ENCODE results near the gene ROR2. TPM values are rescaled to one million over a fixed set of nuclear protein-coding genes. Genes with fewer than 3 reads are reported as not detected.

ROR2 gene
- total RNA-seq, 1 donor from 2014 or later = 18.6 TPM

DNA sequence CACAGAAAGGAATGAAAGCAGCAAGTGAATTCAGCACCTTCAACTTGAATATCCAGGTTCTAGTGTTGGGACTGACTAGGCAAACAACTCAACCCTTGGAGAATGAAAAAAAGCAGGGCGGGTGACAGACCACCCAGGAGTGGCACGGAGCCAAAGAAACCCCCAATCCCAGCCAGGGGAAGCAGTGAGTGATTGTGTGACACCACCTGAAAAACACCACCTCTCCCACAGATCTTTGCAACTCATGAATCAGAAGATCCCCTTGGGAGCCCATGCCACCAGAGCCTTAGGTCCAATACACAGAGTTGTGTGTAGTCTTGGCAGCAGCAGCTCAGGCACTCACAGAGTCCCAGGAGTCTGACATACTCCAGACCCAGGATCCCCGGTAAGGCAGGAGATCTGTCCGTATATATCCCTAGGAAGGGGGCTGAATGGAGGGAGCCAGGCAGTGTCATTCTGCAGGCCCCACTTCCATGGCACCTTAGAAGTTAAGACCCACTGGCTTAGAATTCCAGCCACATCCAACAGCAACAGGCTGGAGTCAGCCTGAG is 22.1 kb upstream of the ROR2 start:
- H3K4me3 Mint-ChIP-seq (ENCODE audit: unreplicated experiment) = no peak overlapping the region
- peaks cover 7% of the 10 kb centered on the region for H3K27me3 Mint-ChIP-seq (ENCODE audit: low read depth)
- H3K9me3 Mint-ChIP-seq (ENCODE audit: low read depth) = no peaks in the 10 kb centered on the region
- TF ChIP-seq, protein P1, sequence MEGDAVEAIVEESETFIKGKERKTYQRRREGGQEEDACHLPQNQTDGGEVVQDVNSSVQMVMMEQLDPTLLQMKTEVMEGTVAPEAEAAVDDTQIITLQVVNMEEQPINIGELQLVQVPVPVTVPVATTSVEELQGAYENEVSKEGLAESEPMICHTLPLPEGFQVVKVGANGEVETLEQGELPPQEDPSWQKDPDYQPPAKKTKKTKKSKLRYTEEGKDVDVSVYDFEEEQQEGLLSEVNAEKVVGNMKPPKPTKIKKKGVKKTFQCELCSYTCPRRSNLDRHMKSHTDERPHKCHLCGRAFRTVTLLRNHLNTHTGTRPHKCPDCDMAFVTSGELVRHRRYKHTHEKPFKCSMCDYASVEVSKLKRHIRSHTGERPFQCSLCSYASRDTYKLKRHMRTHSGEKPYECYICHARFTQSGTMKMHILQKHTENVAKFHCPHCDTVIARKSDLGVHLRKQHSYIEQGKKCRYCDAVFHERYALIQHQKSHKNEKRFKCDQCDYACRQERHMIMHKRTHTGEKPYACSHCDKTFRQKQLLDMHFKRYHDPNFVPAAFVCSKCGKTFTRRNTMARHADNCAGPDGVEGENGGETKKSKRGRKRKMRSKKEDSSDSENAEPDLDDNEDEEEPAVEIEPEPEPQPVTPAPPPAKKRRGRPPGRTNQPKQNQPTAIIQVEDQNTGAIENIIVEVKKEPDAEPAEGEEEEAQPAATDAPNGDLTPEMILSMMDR (IDR thresholded peaks at IDR 0.05) = no peak
- no peak for DNase-seq (ENCODE audit: low spot score)
- H3K36me3 Mint-ChIP-seq (ENCODE audit: low read depth) = no peaks in the 10 kb centered on the region
- H3K27ac Mint-ChIP-seq (ENCODE audit: unreplicated experiment) = no peak overlapping the region
- H3K4me1 Mint-ChIP-seq (ENCODE audit: low read depth) = no peaks in the 10 kb centered on the region

DNA sequence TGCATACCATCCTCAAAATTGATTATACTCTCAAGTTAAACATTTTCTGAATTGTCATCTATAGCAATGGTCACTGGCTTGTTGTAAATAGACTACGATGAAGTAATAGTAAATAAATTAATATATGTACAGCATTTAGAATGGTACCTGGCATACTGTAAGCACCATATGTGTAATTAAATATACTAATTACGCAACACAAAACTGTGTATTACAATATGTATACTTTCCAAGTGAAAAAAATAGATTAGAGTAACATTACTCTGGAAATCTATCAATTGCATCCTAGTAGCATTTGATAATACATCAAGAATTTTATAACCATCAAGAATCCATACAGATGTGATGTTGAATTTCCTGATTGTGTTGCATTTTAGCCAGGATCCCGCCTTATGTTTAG is 17.2 kb upstream of the ROR2 start:
- Mint-ChIP-seq H3K27me3 (ENCODE audit: low read depth) (peaks cover 7% of the 10 kb centered on the region), H3K36me3 (ENCODE audit: low read depth) (no peaks in the 10 kb centered on the region), H3K4me1 (ENCODE audit: low read depth) (no peaks in the 10 kb centered on the region), H3K4me3 (ENCODE audit: unreplicated experiment) (no peak overlapping the region), H3K27ac (ENCODE audit: unreplicated experiment) (no peak overlapping the region), H3K9me3 (ENCODE audit: low read depth) (peaks cover 2% of the 10 kb centered on the region)
- DNase-seq (ENCODE audit: low spot score) = no peak
- TF ChIP-seq, protein P1 (IDR thresholded peaks at IDR 0.05) = no peak

DNA sequence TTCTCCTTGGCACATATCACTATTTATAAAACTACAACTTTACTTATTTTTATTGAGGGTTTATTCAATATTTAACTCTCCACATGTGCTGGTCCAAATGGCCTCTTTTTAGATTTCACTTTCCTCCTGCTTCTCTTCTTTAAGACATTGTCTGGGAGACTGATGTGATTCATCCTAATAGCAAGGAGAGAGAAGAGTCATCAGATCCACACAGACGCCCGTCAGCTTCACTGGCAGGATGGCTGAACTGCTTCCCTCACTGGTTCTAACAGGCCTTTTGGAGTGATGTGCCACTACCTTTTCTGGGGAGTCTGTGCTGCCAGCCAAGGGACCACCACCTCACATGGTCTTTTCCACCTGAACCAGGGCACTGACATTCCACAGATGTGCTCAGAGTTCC is 16.5 kb upstream of the ROR2 start:
- Mint-ChIP-seq H3K27ac (ENCODE audit: unreplicated experiment) (no peak overlapping the region), H3K4me3 (ENCODE audit: unreplicated experiment) (no peak overlapping the region), H3K36me3 (ENCODE audit: low read depth) (no peaks in the 10 kb centered on the region), H3K27me3 (ENCODE audit: low read depth) (peaks cover 7% of the 10 kb centered on the region), H3K9me3 (ENCODE audit: low read depth) (peaks cover 2% of the 10 kb centered on the region), H3K4me1 (ENCODE audit: low read depth) (no peaks in the 10 kb centered on the region)
- DNase-seq (ENCODE audit: low spot score) = no peak
- TF ChIP-seq, protein P1 (IDR thresholded peaks at IDR 0.05) = no peak

DNA sequence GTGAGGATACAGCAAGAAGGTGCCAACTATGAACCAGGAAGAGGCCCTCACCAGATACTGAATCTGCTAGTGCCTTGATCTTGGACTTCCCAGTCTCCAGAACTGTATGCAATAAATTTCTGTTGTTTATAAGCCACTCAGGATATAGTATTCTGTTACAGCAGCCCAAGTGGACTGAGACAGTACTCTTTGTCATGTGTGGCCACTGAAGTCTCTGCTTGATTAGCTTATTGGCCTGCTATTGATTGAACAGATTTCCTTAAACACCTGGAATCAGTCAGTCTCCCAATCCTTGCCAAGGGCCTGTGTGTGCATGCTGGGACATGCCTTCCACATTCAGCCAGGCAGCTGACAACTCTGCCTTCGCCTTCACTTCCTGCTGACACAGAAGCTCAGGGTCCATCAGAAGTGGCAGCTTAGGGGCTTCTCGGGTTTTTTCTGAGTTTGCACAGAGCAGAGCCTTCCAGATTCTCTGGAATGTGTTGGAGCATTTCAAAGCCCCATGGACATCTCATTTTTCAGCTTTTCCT is 13.7 kb upstream of the ROR2 start:
- H3K27ac Mint-ChIP-seq (ENCODE audit: unreplicated experiment) = no peak overlapping the region
- no peak overlapping the region for H3K4me3 Mint-ChIP-seq (ENCODE audit: unreplicated experiment)
- DNase-seq (ENCODE audit: low spot score) = no peak
- no peaks in the 10 kb centered on the region for H3K4me1 Mint-ChIP-seq (ENCODE audit: low read depth)
- no peaks in the 10 kb centered on the region for H3K36me3 Mint-ChIP-seq (ENCODE audit: low read depth)
- peaks cover 7% of the 10 kb centered on the region for H3K9me3 Mint-ChIP-seq (ENCODE audit: low read depth)
- TF ChIP-seq, protein P1 (IDR thresholded peaks at IDR 0.05) = no peak
- H3K27me3 Mint-ChIP-seq (ENCODE audit: low read depth) = peaks cover 7% of the 10 kb centered on the region

DNA sequence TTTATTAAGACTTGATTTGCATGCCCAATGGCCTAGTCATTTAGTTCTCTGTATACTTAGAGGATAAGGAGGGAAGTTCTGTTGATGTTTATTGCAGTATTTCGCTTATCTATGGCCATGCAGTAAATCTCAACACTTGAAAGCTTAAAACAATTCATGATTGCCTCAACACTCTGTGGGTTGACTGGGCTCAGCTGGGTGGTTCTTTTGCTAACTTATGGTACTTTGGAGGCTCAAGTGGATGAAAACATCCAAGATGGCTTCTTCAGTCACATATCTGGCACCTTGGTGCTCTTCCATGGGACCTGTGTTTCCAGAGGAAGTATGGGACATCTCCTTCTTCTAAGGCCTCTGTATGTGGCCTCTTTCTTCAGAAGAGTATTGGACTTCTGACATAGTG is 10.3 kb upstream of the ROR2 start:
- H3K36me3 Mint-ChIP-seq (ENCODE audit: low read depth) = no peaks in the 10 kb centered on the region
- H3K4me1 Mint-ChIP-seq (ENCODE audit: low read depth) = peaks cover 2% of the 10 kb centered on the region
- H3K27ac Mint-ChIP-seq (ENCODE audit: unreplicated experiment) = no peak overlapping the region
- H3K9me3 Mint-ChIP-seq (ENCODE audit: low read depth) = peaks cover 7% of the 10 kb centered on the region
- no peaks in the 10 kb centered on the region for H3K27me3 Mint-ChIP-seq (ENCODE audit: low read depth)
- no peak for DNase-seq (ENCODE audit: low spot score)
- TF ChIP-seq, protein P1 (IDR thresholded peaks at IDR 0.05) = no peak
- no peak overlapping the region for H3K4me3 Mint-ChIP-seq (ENCODE audit: unreplicated experiment)

All from chondrocyte (in vitro differentiated cells).